A549 treated with Mapracorat at 1 μM for 4 hours (cell line): ENCODE results near the gene PTGER2. TPM values are rescaled to one million over a fixed set of nuclear protein-coding genes. Genes with fewer than 3 reads are reported as not detected.

Experiments
- total RNA-seq: library from RNA; stranded (reverse); fragments of 200-300 nt; extraction: Qiagen RNA extraction; gene quantifications from 5 replicates; pipeline ENCODE4 v1.2.3, GENCODE V29; 2022

Gene PTGER2
- 2.3 to 3.7 TPM (median 3.5 TPM) in 5 replicates for total RNA-seq

GRCh38 chr14:52313903-52314594 lies at the start of gene PTGER2:
Gene PTGER2 (plus strand): TSS chr14:52314312. CDS start chr14:52314549, 237 bp downstream.

GRCh38 chr14:52267501-52268278 lies 46.4 kb upstream of the PTGER2 start, which contains the start of gene PTGDR:
Gene PTGDR (plus strand): TSS chr14:52267698. CDS start chr14:52267815, 117 bp downstream.

Other genes starting within 250 kb of the PTGER2 start
- gene NID2, start 245.3 kb upstream of the PTGER2 start, total RNA-seq = 24.2 to 40.0 TPM (median 25.4 TPM) in 5 replicates
- not detected in 5 replicates for gene PTGDR, start 46.6 kb upstream of the PTGER2 start, total RNA-seq
- gene TXNDC16, start 238.2 kb downstream of the PTGER2 start, total RNA-seq = 0.75 to 1.4 TPM (median 1.1 TPM) in 5 replicates
- 0.06 to 0.19 TPM (median 0.17 TPM) in 5 replicates for gene GPR137C, start 238.5 kb downstream of the PTGER2 start, total RNA-seq